Endodermal cell (in vitro differentiated cells): ENCODE data around the gene TSC22D4. TPM values are rescaled to one million over a fixed set of nuclear protein-coding genes. Genes with fewer than 3 reads are reported as not detected.
"Not testable (repeated sequence)": the region's sequence is repeated elsewhere in the genome, so short reads cannot be mapped to it uniquely, and the experiment has no call there.

ENCODE experiments used
- DNase-seq: peaks from one replicate; pipeline ENCODE4 v3.0.0-alpha.2; 2017
- H3K27ac ChIP-seq: 2 replicates; pipeline ENCODE4 v1.5.1; 2013; ENCODE audit warnings: mild to moderate bottlenecking, low read depth, low read length, moderate library complexity
- H3K27me3 ChIP-seq: 2 replicates; pipeline ENCODE4 v1.6.1; 2013; ENCODE audit warnings: mild to moderate bottlenecking, low read length, moderate library complexity; ENCODE audit not compliant: insufficient read depth, control insufficient read depth, poor library complexity, severe bottlenecking
- H3K36me3 ChIP-seq: 2 replicates; pipeline ENCODE4 v1.7.0; 2013; ENCODE audit warnings: mild to moderate bottlenecking, low read length, moderate library complexity; ENCODE audit not compliant: control insufficient read depth, insufficient read depth
- H3K4me1 ChIP-seq: one replicate; pipeline ENCODE4 v1.7.0; 2013; ENCODE audit warnings: low read length; ENCODE audit not compliant: control insufficient read depth, insufficient read depth
- H3K4me3 ChIP-seq: 2 replicates; pipeline ENCODE4 v1.5.1; 2013; ENCODE audit warnings: mild to moderate bottlenecking, low read length, moderate library complexity
- H3K9ac ChIP-seq: 2 replicates; pipeline ENCODE4 v1.6.1; 2013; ENCODE audit warnings: mild to moderate bottlenecking, low read length, moderate library complexity; ENCODE audit not compliant: poor library complexity, severe bottlenecking; ENCODE audit errors: extremely low read depth
- H3K9me3 ChIP-seq: 2 replicates; pipeline ENCODE4 v1.6.1; 2013; ENCODE audit warnings: mild to moderate bottlenecking, low read length, moderate library complexity; ENCODE audit not compliant: control insufficient read depth
- H3K27ac Mint-ChIP-seq: 2 replicates; pipeline ENCODE4 v1.8.0; 2020; ENCODE audit warnings: mixed read lengths
- H3K27me3 Mint-ChIP-seq: 2 replicates; pipeline ENCODE4 v1.8.0; 2021; ENCODE audit warnings: mild to moderate bottlenecking, mixed read lengths; ENCODE audit not compliant: insufficient read depth
- H3K36me3 Mint-ChIP-seq: 2 replicates; pipeline ENCODE4 v1.8.0; 2020; ENCODE audit warnings: low read depth, mixed read lengths
- H3K4me1 Mint-ChIP-seq: 2 replicates; pipeline ENCODE4 v1.8.0; 2020; ENCODE audit warnings: mixed read lengths
- H3K4me3 Mint-ChIP-seq: 2 replicates; pipeline ENCODE4 v1.8.0; 2020; ENCODE audit warnings: mild to moderate bottlenecking, moderate library complexity, mixed read lengths
- H3K9me3 Mint-ChIP-seq: 2 replicates; pipeline ENCODE4 v1.8.0; 2020; ENCODE audit warnings: mild to moderate bottlenecking, mixed read lengths
- WGBS, 2 experiments: methylation state at CpG; one replicate each; pipeline versions ENCODE4 v1.1.5 to v1.1.7; 2013; ENCODE audit warnings: missing lambda C conversion rate in 2 of 2, mixed read lengths in 1 of 2; ENCODE audit not compliant: insufficient coverage in 1 of 2, insufficient read length in 1 of 2; 5-methylcytosine and 5-hydroxymethylcytosine counted together
- total RNA-seq, 2 donors: library from RNA; stranded (reverse); fragmentation: NEBNext Ultra II Directional in 1 of 2; extraction: Animal tissue kit (Norgen Biotek cat#: 25700) in 1 of 2; gene quantifications; 2 replicates in 1 of 2; 3 replicates in 1 of 2; pipeline ENCODE4 v1.2.1, GENCODE V29; 2021
- TF ChIP-seq, protein P1 (sequence below): fragments of 200-600 bp; sonication (generic); conservative IDR thresholded peaks from 2 replicates; pipeline ENCODE4 v1.5.0; 2021; ENCODE audit warnings: antibody characterized with exemption, mild to moderate bottlenecking

Gene TSC22D4
- total RNA-seq, 2 donors from 2014 or later = 30.9 to 35.2 TPM

DNA sequence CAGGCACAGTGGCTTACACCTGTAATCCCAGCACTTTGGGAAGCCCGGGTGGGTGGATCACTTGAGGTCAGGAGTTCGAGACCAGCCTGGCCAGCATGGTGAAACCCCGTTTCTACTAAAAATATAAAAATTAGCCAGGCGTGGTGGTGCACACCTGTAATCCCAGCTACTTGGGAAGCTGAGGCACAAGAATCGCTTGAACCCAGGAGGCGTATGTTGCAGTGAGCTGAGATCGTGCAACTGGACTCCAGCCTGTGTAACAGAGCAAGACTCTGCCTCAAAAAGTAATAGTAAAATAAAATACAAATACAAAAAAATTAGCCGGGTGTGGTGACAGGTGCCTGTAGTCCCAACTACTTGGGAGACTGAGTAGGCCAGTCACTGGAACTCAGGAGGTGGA, 40.3 kb downstream of the TSC22D4 start:
- not testable (repeated sequence) for H3K4me3 ChIP-seq, H3K27ac Mint-ChIP-seq, H3K27me3 ChIP-seq, H3K9me3 ChIP-seq, H3K4me3 Mint-ChIP-seq, H3K27me3 Mint-ChIP-seq, H3K9me3 Mint-ChIP-seq, DNase-seq, H3K27ac ChIP-seq, H3K9ac ChIP-seq, H3K4me1 ChIP-seq
- H3K4me1 Mint-ChIP-seq = peaks cover 15% of the 10 kb centered on the region
- H3K36me3 ChIP-seq = peaks cover 30% of the 10 kb centered on the region
- peaks cover 16% of the 10 kb centered on the region for H3K36me3 Mint-ChIP-seq
- 89 to 95% methylated on average over 4 to 8 of the region's 8 CpGs for WGBS, 2 experiments

DNA sequence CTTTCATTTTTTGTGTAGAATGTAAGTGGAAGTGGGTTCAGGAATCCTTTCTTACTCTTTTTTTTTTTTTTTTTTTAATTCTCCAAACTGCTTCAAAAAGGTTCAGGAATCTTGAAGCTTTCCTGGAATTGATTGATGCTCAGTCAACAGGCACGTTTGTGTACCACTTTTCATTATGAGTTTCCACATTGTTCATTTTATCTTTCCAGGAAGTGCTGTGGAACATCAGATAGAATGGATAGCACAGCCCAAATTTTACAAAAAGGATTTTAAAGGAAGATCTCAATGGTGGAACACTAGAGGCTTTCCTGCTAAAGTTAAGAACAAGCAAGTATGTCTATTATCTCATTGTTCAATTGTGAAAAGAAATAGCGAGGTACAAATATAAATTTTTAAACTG, 40.8 kb downstream of the TSC22D4 start:
- Histone ChIP-seq H3K36me3 (peaks cover 36% of the 10 kb centered on the region), H3K4me1 (peaks cover 8% of the 10 kb centered on the region), H3K27ac (no peak overlapping the region), H3K27me3 (no peaks in the 10 kb centered on the region), H3K4me3 (no peak overlapping the region), H3K9me3 (no peaks in the 10 kb centered on the region), H3K9ac (no peak overlapping the region)
- no peak overlapping the region for H3K27ac Mint-ChIP-seq
- H3K36me3 Mint-ChIP-seq = peaks cover 21% of the 10 kb centered on the region
- H3K27me3 Mint-ChIP-seq = no peaks in the 10 kb centered on the region
- DNase-seq = no peak
- H3K4me1 Mint-ChIP-seq = peaks cover 20% of the 10 kb centered on the region
- H3K4me3 Mint-ChIP-seq = no peak overlapping the region
- no peaks in the 10 kb centered on the region for H3K9me3 Mint-ChIP-seq
- 95 to 100% methylated on average over 2 of the region's 2 CpGs for WGBS, 2 experiments
- TF ChIP-seq, protein P1, sequence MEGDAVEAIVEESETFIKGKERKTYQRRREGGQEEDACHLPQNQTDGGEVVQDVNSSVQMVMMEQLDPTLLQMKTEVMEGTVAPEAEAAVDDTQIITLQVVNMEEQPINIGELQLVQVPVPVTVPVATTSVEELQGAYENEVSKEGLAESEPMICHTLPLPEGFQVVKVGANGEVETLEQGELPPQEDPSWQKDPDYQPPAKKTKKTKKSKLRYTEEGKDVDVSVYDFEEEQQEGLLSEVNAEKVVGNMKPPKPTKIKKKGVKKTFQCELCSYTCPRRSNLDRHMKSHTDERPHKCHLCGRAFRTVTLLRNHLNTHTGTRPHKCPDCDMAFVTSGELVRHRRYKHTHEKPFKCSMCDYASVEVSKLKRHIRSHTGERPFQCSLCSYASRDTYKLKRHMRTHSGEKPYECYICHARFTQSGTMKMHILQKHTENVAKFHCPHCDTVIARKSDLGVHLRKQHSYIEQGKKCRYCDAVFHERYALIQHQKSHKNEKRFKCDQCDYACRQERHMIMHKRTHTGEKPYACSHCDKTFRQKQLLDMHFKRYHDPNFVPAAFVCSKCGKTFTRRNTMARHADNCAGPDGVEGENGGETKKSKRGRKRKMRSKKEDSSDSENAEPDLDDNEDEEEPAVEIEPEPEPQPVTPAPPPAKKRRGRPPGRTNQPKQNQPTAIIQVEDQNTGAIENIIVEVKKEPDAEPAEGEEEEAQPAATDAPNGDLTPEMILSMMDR = no peak

DNA sequence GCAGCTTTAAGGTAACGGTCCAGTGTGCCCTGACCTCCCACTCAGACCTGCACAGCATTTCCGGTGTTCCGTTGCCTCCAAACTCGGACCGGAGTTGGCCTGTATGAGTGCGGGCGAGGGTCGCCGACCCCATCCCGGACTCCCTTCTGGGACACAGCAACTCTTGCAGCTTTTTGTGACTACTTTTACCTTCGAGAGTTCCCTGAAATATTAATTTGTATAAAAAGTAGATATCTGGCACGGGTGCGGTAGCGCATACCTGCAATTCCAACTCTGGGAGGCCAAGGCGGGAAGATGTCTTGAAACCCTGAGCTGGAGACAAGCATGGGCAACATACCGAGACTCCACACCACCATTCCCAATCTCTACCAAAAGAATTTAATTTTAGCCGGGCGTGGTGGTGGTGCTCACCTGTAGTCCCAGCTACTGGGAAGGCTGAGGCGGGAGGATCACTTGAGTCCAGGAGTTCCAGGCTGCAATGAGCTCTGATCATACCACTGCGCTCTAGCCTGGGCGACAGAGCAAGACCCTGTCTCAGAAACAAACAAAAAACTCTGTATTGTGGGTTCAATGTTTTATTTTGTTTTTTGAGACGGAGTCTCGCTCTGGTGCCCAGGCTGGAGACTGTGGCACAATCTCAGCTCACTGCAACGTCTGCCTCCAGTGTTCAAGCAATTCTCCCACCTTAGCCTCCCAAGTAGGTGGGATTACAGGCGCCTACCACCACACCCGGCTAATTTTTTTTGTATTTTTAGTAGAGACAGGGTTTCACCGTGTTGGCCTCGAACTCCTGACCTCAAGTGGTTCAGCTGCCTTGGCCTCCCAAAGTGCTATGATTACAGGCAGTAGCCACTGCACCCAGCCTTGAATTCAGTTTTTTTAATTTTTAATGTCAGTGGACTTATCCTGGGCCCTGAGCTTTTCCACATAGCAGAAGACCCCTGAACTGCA, 41.6 kb downstream of the TSC22D4 start:
- 95 to 96% methylated on average over 22 to 28 of the region's 28 CpGs for WGBS, 2 experiments
- no peak overlapping the region for H3K4me3 Mint-ChIP-seq
- peaks cover 43% of the 10 kb centered on the region for H3K36me3 ChIP-seq
- no peaks in the 10 kb centered on the region for H3K27me3 Mint-ChIP-seq
- TF ChIP-seq, protein P1 = no peak
- H3K9me3 ChIP-seq = no peaks in the 10 kb centered on the region
- H3K4me3 ChIP-seq = no peak overlapping the region
- no peak overlapping the region for H3K27ac ChIP-seq
- H3K4me1 Mint-ChIP-seq = peaks cover 27% of the 10 kb centered on the region
- peaks cover 9% of the 10 kb centered on the region for H3K4me1 ChIP-seq
- no peak overlapping the region for H3K9ac ChIP-seq
- H3K27ac Mint-ChIP-seq = peak overlapping the region; percentile 44
- peaks cover 29% of the 10 kb centered on the region for H3K36me3 Mint-ChIP-seq
- DNase-seq = no peak
- no peaks in the 10 kb centered on the region for H3K9me3 Mint-ChIP-seq
- no peaks in the 10 kb centered on the region for H3K27me3 ChIP-seq
